KMS-11 (cell line): ENCODE measurements around the gene PPFIBP2.

Experiments
- H2AFZ ChIP-seq: fragments of 200-600 bp; sonication (generic); 2 replicates; pipeline ENCODE4 v1.6.1; 2016; ENCODE audit warnings: antibody characterized with exemption, mixed run types, low read depth
- H3K27ac ChIP-seq: fragments of 200-600 bp; sonication (generic); 2 replicates; pipeline ENCODE4 v1.6.1; 2016; ENCODE audit warnings: mild to moderate bottlenecking, mixed run types
- H3K27me3 ChIP-seq: fragments of 200-600 bp; sonication (generic); 2 replicates; pipeline ENCODE4 v1.6.1; 2017; ENCODE audit warnings: mild to moderate bottlenecking, low read depth, mixed run types, moderate library complexity; ENCODE audit not compliant: insufficient read depth
- H3K36me3 ChIP-seq: fragments of 200-600 bp; sonication (generic); 2 replicates; pipeline ENCODE4 v1.6.1; 2017; ENCODE audit warnings: mild to moderate bottlenecking, mixed run types; ENCODE audit not compliant: insufficient read depth
- H3K4me1 ChIP-seq: fragments of 200-600 bp; sonication (generic); 2 replicates; pipeline ENCODE4 v1.6.1; 2016; ENCODE audit warnings: mild to moderate bottlenecking, low read depth, mixed run types; ENCODE audit not compliant: poor library complexity, severe bottlenecking
- H3K4me2 ChIP-seq: fragments of 200-600 bp; sonication (generic); 2 replicates; pipeline ENCODE4 v1.7.0; 2016; ENCODE audit warnings: mild to moderate bottlenecking, mixed run types
- H3K4me3 ChIP-seq: fragments of 200-600 bp; sonication (generic); IDR thresholded peaks from 2 replicates; pipeline ENCODE4 v1.6.1; 2017; ENCODE audit warnings: low read depth, low read length, mixed read lengths; ENCODE audit not compliant: insufficient read depth
- H3K79me2 ChIP-seq: fragments of 200-600 bp; sonication (generic); 2 replicates; pipeline ENCODE4 v1.6.1; 2016; ENCODE audit warnings: low read depth, mixed run types; ENCODE audit not compliant: insufficient read depth
- H3K9ac ChIP-seq: fragments of 200-600 bp; sonication (generic); 2 replicates; pipeline ENCODE4 v1.6.1; 2016; ENCODE audit warnings: mild to moderate bottlenecking, mixed run types
- H4K20me1 ChIP-seq: fragments of 200-600 bp; sonication (generic); 2 replicates; pipeline ENCODE4 v1.6.1; 2016; ENCODE audit warnings: mild to moderate bottlenecking, mixed run types; ENCODE audit not compliant: insufficient read depth
- TF ChIP-seq, protein P1 (sequence below): fragments of 200-600 bp; sonication (generic); conservative IDR thresholded peaks from 2 replicates; pipeline ENCODE4 v1.6.1; 2017; ENCODE audit warnings: low read depth, mild to moderate bottlenecking, antibody characterized with exemption, low read length, moderate library complexity, mixed read lengths

Gene PPFIBP2

DNA sequence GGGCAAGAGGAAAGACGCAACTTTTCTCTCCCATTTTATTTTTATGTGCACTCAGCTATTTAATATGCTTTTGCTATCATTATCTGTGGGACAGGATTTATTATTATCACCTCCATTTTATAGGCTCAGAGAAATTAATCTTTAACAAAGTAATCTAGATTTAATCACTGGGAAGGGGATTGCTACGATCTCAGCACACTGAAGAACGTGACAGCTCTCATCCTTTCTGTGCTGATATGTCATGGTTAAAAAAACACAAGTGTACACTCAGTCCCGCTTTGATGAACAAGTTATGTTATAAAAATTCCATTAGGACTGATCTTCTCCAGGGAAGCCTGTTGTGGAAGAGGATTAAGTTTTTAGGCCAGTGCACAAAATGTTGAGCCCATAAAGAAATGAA, 121.9 kb downstream of the PPFIBP2 start:
- Histone ChIP-seq H3K27ac (no peak overlapping the region), H3K9ac (no peak overlapping the region), H3K27me3 (no peaks in the 10 kb centered on the region), H2AFZ (no peak overlapping the region), H4K20me1 (no peaks in the 10 kb centered on the region), H3K36me3 (no peaks in the 10 kb centered on the region), H3K4me2 (no peak overlapping the region), H3K4me3 (no peak overlapping the region), H3K79me2 (no peaks in the 10 kb centered on the region), H3K4me1 (no peaks in the 10 kb centered on the region)
- TF ChIP-seq, protein P1, sequence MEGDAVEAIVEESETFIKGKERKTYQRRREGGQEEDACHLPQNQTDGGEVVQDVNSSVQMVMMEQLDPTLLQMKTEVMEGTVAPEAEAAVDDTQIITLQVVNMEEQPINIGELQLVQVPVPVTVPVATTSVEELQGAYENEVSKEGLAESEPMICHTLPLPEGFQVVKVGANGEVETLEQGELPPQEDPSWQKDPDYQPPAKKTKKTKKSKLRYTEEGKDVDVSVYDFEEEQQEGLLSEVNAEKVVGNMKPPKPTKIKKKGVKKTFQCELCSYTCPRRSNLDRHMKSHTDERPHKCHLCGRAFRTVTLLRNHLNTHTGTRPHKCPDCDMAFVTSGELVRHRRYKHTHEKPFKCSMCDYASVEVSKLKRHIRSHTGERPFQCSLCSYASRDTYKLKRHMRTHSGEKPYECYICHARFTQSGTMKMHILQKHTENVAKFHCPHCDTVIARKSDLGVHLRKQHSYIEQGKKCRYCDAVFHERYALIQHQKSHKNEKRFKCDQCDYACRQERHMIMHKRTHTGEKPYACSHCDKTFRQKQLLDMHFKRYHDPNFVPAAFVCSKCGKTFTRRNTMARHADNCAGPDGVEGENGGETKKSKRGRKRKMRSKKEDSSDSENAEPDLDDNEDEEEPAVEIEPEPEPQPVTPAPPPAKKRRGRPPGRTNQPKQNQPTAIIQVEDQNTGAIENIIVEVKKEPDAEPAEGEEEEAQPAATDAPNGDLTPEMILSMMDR, result no peak

DNA sequence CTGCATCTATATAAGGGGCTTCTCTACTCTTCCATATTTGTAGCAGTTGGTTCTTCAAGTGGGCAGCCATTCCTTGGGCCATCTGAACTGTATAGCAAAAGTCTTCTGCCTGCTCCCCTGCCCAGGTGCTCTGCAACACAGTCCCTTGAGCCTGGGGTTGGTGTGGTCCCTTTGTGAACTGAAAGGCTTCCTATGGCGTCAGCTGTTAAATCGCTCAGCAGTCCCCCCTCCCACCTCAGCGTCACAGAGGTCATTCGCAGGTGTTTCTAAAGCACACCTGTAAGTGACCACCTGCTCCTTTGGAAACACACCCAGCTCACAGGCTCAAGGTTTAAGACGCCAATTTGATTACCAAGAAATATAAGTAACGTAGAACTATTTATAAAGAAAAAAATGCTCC, 122.6 kb downstream of the PPFIBP2 start:
- Histone ChIP-seq H3K27ac (no peak overlapping the region), H3K4me2 (no peak overlapping the region), H2AFZ (no peak overlapping the region), H3K79me2 (no peaks in the 10 kb centered on the region), H3K27me3 (no peaks in the 10 kb centered on the region), H3K4me3 (no peak overlapping the region), H3K36me3 (no peaks in the 10 kb centered on the region), H3K9ac (no peak overlapping the region), H3K4me1 (no peaks in the 10 kb centered on the region), H4K20me1 (no peaks in the 10 kb centered on the region)
- TF ChIP-seq, protein P1, result no peak

DNA sequence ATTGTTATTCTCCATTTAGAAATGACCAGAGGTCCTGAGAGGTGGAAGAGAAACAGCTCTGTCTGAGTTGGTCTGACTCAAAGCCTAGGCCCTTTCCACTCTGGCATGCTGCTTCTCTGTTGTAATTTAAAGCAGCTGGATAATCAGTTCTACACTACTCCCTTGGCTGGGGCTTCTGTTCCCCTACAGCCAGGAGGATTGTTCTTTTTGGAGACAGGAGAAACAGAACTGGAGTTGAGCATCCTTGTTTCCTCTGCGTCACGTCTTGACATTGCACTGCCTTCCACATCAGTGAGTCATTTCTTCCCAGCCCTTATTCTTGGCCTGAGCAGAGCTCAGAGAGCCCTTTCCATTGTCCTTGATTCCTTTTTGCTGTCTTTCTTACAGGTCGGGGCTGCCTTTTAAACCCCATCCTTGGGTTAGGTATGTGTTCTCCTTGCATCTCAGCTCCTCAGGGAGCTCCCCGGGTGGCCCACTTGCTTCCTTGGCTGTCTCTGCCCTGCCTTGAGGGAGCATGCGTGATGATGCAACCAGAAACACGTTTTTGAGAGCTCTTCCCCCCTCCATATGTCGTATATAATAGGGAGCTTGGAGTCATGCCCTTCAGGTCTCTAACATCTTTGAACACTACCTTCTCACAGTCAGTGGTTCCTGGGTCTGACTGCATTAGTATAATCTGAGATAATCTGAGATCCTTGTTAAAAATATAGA, 123.8 kb downstream of the PPFIBP2 start:
- no peak overlapping the region for H2AFZ ChIP-seq
- no peaks in the 10 kb centered on the region for H4K20me1 ChIP-seq
- H3K27me3 ChIP-seq, result no peaks in the 10 kb centered on the region
- H3K36me3 ChIP-seq, result no peaks in the 10 kb centered on the region
- no peak overlapping the region for H3K27ac ChIP-seq
- no peak overlapping the region for H3K9ac ChIP-seq
- H3K4me3 ChIP-seq, result no peak overlapping the region
- no peaks in the 10 kb centered on the region for H3K79me2 ChIP-seq
- TF ChIP-seq, protein P1, result no peak
- no peaks in the 10 kb centered on the region for H3K4me1 ChIP-seq
- no peak overlapping the region for H3K4me2 ChIP-seq

DNA sequence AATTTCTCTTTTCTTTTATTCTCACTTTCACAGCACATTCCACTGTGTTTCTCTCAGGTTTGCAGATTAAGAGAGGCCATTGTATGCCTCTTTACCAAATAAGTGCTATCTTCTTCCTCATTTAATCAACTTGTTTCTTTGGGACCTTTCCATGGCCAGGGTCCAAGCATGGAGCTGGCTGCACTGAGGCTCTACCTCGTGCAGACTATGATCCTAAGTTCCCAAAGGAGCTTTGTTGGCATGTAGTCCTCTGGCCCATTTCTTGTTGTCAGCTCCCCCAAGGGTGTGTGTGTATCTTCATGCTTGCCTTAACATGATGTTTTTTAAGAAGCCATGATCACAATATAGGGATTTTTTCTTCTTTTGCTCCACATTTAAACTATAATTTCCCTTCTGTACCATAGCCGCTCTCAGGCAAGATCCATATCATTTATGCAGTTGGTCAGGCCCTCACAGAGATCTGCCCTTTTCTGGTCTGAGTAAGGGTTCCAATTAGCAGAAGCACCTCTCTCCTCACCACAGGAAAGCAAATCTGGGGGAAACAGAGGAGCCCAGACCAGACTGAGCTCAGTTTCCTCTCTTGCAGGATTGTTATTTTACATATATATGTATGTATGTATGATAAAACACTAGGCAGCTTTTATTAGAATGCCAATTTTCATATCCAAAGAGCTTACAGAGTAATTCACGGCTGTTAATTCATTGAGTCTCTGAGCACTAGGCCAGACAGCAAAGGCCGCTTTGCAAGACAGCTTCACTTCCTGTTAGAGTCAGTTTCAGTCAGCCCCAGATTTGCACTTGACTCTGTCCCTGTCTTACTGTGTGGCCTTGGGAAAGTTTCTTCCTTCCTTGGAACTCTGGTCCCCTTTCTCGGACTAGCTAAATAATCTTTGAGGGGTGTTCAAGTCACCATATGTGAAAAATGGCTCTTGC, 125.2 kb downstream of the PPFIBP2 start:
- Histone ChIP-seq H3K4me2 (no peak overlapping the region), H3K27ac (no peak overlapping the region), H3K79me2 (no peaks in the 10 kb centered on the region)

More for the DNA sequence above, 125.2 kb downstream of the PPFIBP2 start:
- Histone ChIP-seq H3K4me1 (no peaks in the 10 kb centered on the region), H3K4me3 (no peak overlapping the region), H3K36me3 (no peaks in the 10 kb centered on the region), H3K9ac (no peak overlapping the region), H2AFZ (no peak overlapping the region), H4K20me1 (no peaks in the 10 kb centered on the region), H3K27me3 (no peaks in the 10 kb centered on the region)
- TF ChIP-seq, protein P1, result no peak
